ENCODE results near the gene TMC3. TPM values are rescaled to one million over a fixed set of nuclear protein-coding genes. Genes with fewer than 3 reads are reported as not detected.

The TMC3 gene
- total and polyA plus RNA-seq, 9 donors: 0.05 to 0.23 TPM; not detected in 7

DNA sequence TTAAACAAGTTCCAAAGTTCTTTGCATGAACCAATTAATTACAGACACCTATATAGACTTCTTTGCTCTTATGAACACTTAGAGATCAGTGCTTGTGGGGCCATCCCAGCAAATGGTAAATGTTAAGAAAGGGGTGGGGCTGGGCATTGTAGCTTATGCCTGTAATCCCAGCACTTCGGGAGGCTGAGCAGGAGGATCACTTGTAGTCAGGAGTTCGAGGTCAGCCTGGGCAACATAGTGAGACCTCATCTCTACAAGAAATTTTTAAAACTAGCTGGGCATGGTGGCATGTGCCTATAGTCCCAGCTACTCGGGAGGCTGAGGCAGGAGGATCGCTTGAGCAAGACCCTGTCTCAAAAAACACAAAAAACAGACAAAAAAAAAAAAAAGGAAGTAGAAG is 30.6 kb downstream of the TMC3 start:
- intact Hi-C loops (cut with DNase I): no loop called here
- no peaks in the 10 kb centered on the region for H3K36me3 ChIP-seq
- H3K9me3 ChIP-seq: no peaks in the 10 kb centered on the region
- H3K4me1 ChIP-seq (ENCODE audit: insufficient read depth): no peaks in the 10 kb centered on the region
- no peaks in the 10 kb centered on the region for H3K27me3 ChIP-seq
- WGBS, 3 donors: 93 to 98% (median 93%) methylated on average over 4 of the region's 4 CpGs
- H3K27ac ChIP-seq: no peak overlapping the region
- H3K4me3 ChIP-seq: no peak overlapping the region
- DNase-seq: no peak
- TF ChIP-seq EP300 (IDR thresholded peaks at IDR 0.05) (no peak), POLR2A (IDR thresholded peaks at IDR 0.05) (no peak)
- TF ChIP-seq, protein P1, sequence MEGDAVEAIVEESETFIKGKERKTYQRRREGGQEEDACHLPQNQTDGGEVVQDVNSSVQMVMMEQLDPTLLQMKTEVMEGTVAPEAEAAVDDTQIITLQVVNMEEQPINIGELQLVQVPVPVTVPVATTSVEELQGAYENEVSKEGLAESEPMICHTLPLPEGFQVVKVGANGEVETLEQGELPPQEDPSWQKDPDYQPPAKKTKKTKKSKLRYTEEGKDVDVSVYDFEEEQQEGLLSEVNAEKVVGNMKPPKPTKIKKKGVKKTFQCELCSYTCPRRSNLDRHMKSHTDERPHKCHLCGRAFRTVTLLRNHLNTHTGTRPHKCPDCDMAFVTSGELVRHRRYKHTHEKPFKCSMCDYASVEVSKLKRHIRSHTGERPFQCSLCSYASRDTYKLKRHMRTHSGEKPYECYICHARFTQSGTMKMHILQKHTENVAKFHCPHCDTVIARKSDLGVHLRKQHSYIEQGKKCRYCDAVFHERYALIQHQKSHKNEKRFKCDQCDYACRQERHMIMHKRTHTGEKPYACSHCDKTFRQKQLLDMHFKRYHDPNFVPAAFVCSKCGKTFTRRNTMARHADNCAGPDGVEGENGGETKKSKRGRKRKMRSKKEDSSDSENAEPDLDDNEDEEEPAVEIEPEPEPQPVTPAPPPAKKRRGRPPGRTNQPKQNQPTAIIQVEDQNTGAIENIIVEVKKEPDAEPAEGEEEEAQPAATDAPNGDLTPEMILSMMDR (IDR thresholded peaks at IDR 0.05): no peak

DNA sequence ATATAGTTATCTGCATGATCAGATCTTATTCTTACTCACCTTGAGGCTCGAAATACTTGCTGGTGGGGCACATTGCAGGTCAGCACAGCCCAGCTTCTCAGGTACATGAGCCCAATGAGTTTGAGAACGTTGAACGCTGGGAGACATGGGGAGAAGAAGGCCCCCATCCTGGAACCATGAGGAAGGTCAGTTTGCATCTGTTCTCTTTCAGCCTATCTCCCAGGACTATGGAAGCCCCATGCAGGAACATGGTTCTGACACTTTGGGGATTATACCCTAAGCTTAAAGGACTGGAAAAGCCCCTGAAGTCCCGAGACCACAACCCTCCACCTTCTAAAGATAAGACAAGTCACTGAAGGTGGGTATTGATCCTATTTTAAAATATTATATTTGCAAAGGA is 32.7 kb downstream of the TMC3 start:
- no peak overlapping the region for H3K27ac ChIP-seq
- peaks cover 2% of the 10 kb centered on the region for H3K4me1 ChIP-seq (ENCODE audit: insufficient read depth)
- H3K27me3 ChIP-seq: no peaks in the 10 kb centered on the region
- intact Hi-C loops (cut with DNase I): no loop called here
- no peak overlapping the region for H3K4me3 ChIP-seq
- no peaks in the 10 kb centered on the region for H3K36me3 ChIP-seq
- TF ChIP-seq POLR2A (IDR thresholded peaks at IDR 0.05) (no peak), EP300 (IDR thresholded peaks at IDR 0.05) (no peak)
- TF ChIP-seq, protein P1 (IDR thresholded peaks at IDR 0.05): no peak
- no peaks in the 10 kb centered on the region for H3K9me3 ChIP-seq
- no peak for DNase-seq
- WGBS, 3 donors: 94 to 100% (median 97%) methylated on average over 4 of the region's 4 CpGs

DNA sequence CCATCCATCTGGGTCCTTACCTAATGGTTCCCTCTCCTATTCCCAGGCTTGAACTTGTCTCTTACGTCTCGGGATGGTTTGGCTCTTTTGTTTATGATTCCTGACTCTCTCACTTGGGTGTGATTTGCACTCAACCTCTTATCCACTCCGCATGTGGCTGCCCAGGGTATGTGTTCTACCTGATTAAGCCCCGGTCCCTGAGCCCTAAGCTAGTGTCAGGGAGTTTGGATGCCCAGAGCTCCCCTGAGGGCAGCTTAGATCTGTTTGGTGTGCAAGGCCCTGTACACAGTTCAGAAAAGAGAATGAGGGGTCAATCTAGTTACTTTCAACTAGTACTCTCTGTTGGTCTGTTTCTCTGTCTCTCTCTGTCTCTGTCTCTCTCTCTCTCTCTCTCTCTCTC is 34.2 kb downstream of the TMC3 start:
- peaks cover 2% of the 10 kb centered on the region for H3K4me1 ChIP-seq (ENCODE audit: insufficient read depth)
- H3K36me3 ChIP-seq: no peaks in the 10 kb centered on the region
- intact Hi-C loops (cut with DNase I): no loop called here
- H3K4me3 ChIP-seq: no peak overlapping the region
- H3K27me3 ChIP-seq: no peaks in the 10 kb centered on the region
- 68 to 83% (median 71%) methylated on average over 4 of the region's 4 CpGs for WGBS, 3 donors
- H3K9me3 ChIP-seq: no peaks in the 10 kb centered on the region
- no peak overlapping the region for H3K27ac ChIP-seq
- DNase-seq: no peak
- TF ChIP-seq POLR2A (IDR thresholded peaks at IDR 0.05) (no peak), EP300 (IDR thresholded peaks at IDR 0.05) (no peak)
- TF ChIP-seq, protein P1 (IDR thresholded peaks at IDR 0.05): no peak

DNA sequence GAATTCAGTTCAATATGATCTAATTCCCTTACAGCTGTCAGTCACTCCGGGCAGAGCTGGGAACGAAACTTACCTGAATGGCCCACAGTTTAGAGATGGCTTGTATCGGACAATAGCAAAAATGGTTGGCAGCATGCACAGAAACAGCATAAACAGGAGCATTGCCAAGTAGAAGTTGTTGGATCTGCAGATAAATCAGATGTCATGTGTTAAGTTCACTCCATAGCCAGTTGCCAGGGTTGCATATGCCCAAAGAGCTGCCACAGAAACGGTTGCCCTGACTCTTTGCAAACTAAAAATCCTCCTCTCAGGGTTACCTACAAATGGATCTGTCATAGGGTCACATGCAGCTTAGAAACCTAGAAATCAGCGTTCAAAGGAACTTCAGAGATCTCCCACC is 34.7 kb downstream of the TMC3 start:
- Histone ChIP-seq H3K4me1 (ENCODE audit: insufficient read depth) (peaks cover 2% of the 10 kb centered on the region), H3K27me3 (no peaks in the 10 kb centered on the region), H3K9me3 (no peaks in the 10 kb centered on the region), H3K27ac (no peak overlapping the region), H3K36me3 (no peaks in the 10 kb centered on the region), H3K4me3 (no peak overlapping the region)
- 76 to 82% (median 77%) methylated on average over 5 of the region's 5 CpGs for WGBS, 3 donors
- intact Hi-C loops (cut with DNase I): no loop called here
- no peak for DNase-seq
- TF ChIP-seq, protein P1 (IDR thresholded peaks at IDR 0.05): no peak
- TF ChIP-seq POLR2A (IDR thresholded peaks at IDR 0.05): no peak
- TF ChIP-seq EP300 (IDR thresholded peaks at IDR 0.05): no peak
